ENCODE measurements around the gene VIT. TPM values are rescaled to one million over a fixed set of nuclear protein-coding genes. Genes with fewer than 3 reads are reported as not detected.
A peak's percentile ranks its signal among the peaks of the same experiment; 100 is the strongest.

The VIT gene
- polyA plus RNA-seq, 3 donors, result not detected

GRCh38 chr2:36701391-36701795 lies 4.9 kb downstream of the VIT start:
- peaks cover 48% of the 10 kb centered on the region for H3K4me1 Mint-ChIP-seq
- H3K27ac ChIP-seq (ENCODE audit: low read depth in 1 of 2, low read length in 2 of 2), result no peak overlapping the region
- no peaks in the 10 kb centered on the region for H3K27me3 ChIP-seq (ENCODE audit: control insufficient read depth in 2 of 2, insufficient read depth in 2 of 2, low read length in 2 of 2)
- no peak overlapping the region for H3K4me3 ChIP-seq (replicated peaks in 1 of 3; ENCODE audit: low read depth in 2 of 3, low read length in 3 of 3)
- 100% methylated on average over 2 of the region's 5 CpGs for WGBS (ENCODE audit: insufficient coverage)
- H3K9me3 Mint-ChIP-seq, result no peaks in the 10 kb centered on the region
- TF ChIP-seq CTCF (IDR thresholded peaks at IDR 0.05), result no peak
- peaks cover 0 to 7% (median 0%) of the 10 kb centered on the region in 3 donors for H3K27me3 Mint-ChIP-seq (ENCODE audit: low read depth in 3 of 3)
- H3K36me3 Mint-ChIP-seq, result no peaks in the 10 kb centered on the region
- no peak for DNase-seq
- H3K9me3 ChIP-seq (replicated peaks in 1 of 2; ENCODE audit: control insufficient read depth in 1 of 2, insufficient read depth in 1 of 2, low read length in 2 of 2), result no peaks in the 10 kb centered on the region
- no peaks in the 10 kb centered on the region for H3K79me2 ChIP-seq (ENCODE audit: insufficient read depth, low read length)
- peak overlapping the region in 1 of 7 donors; percentile 9 for H3K27ac Mint-ChIP-seq
- no peak overlapping the region for H3K9ac ChIP-seq (ENCODE audit: insufficient read depth, low read length, poor library complexity, severe bottlenecking)
- peaks cover 37 to 42% of the 10 kb centered on the region in 2 donors for H3K4me1 ChIP-seq (ENCODE audit: control insufficient read depth in 1 of 2, insufficient read depth in 2 of 2, low read length in 2 of 2)
- no peaks in the 10 kb centered on the region for H4K20me1 ChIP-seq (ENCODE audit: insufficient read depth, low read length)
- H3K36me3 ChIP-seq (replicated peaks in 1 of 2; ENCODE audit: control insufficient read depth in 1 of 2, insufficient read depth in 2 of 2, low read length in 2 of 2), result no peaks in the 10 kb centered on the region
- H2AFZ ChIP-seq (ENCODE audit: insufficient read depth, low read depth, low read length, poor library complexity, severe bottlenecking), result no peak overlapping the region
- no peak overlapping the region for H3K4me2 ChIP-seq (replicated peaks; ENCODE audit: extremely low read depth, low read length, poor library complexity, severe bottlenecking)
- intact Hi-C loops (cut with micrococcal nuclease), result no loop called here
- H3K4me3 Mint-ChIP-seq, result no peak overlapping the region

- no peaks in the 10 kb centered on the region for H3K36me3 Mint-ChIP-seq
- H3K9me3 Mint-ChIP-seq, result no peaks in the 10 kb centered on the region
- H3K27me3 ChIP-seq (ENCODE audit: control insufficient read depth in 2 of 2, insufficient read depth in 2 of 2, low read length in 2 of 2), result no peaks in the 10 kb centered on the region
- no peak overlapping the region for H2AFZ ChIP-seq (ENCODE audit: insufficient read depth, low read depth, low read length, poor library complexity, severe bottlenecking)
- no peaks in the 10 kb centered on the region for H4K20me1 ChIP-seq (ENCODE audit: insufficient read depth, low read length)
- peaks cover 0 to 7% (median 0%) of the 10 kb centered on the region in 3 donors for H3K27me3 Mint-ChIP-seq (ENCODE audit: low read depth in 3 of 3)
- no peak for DNase-seq
- no peaks in the 10 kb centered on the region for H3K9me3 ChIP-seq (replicated peaks in 1 of 2; ENCODE audit: control insufficient read depth in 1 of 2, insufficient read depth in 1 of 2, low read length in 2 of 2)
- H3K4me1 Mint-ChIP-seq, result peaks cover 50% of the 10 kb centered on the region
- no peak overlapping the region for H3K27ac Mint-ChIP-seq
- no CpG with 5 or more reads among the region's 2 CpGs for WGBS (ENCODE audit: insufficient coverage)
- no peak overlapping the region for H3K4me3 ChIP-seq (replicated peaks in 1 of 3; ENCODE audit: low read depth in 2 of 3, low read length in 3 of 3)
- H3K4me1 ChIP-seq (ENCODE audit: control insufficient read depth in 1 of 2, insufficient read depth in 2 of 2, low read length in 2 of 2), result peaks cover 42 to 44% of the 10 kb centered on the region in 2 donors
- H3K9ac ChIP-seq (ENCODE audit: insufficient read depth, low read length, poor library complexity, severe bottlenecking), result no peak overlapping the region
- intact Hi-C loops (cut with micrococcal nuclease), result no loop called here
- H3K79me2 ChIP-seq (ENCODE audit: insufficient read depth, low read length), result no peaks in the 10 kb centered on the region
- H3K36me3 ChIP-seq (replicated peaks in 1 of 2; ENCODE audit: control insufficient read depth in 1 of 2, insufficient read depth in 2 of 2, low read length in 2 of 2), result no peaks in the 10 kb centered on the region
- no peak for TF ChIP-seq CTCF (IDR thresholded peaks at IDR 0.05)
- H3K4me2 ChIP-seq (replicated peaks; ENCODE audit: extremely low read depth, low read length, poor library complexity, severe bottlenecking), result no peak overlapping the region
- no peak overlapping the region for H3K4me3 Mint-ChIP-seq
- H3K27ac ChIP-seq (ENCODE audit: low read depth in 1 of 2, low read length in 2 of 2), result no peak overlapping the region
Observed at GRCh38 chr2:36701918-36702317, 5.4 kb downstream of the VIT start.
